Large intestine (tissue), 3 donors: ENCODE measurements around the gene ANKRD23. TPM values are rescaled to one million over a fixed set of nuclear protein-coding genes. Genes with fewer than 3 reads are reported as not detected.

Experiments
- DNase-seq, 2 donors: peaks; one replicate each; pipeline versions ENCODE4 v3.0.0 to v3.0.0-alpha.2; 2013
- H3K27ac ChIP-seq: one replicate; pipeline ENCODE4 v1.5.1; 2013; ENCODE audit warnings: low read length
- H3K27me3 ChIP-seq: 2 replicates; pipeline ENCODE4 v1.6.1; 2013; ENCODE audit warnings: low read length; ENCODE audit not compliant: control insufficient read depth, insufficient read depth
- H3K36me3 ChIP-seq: 2 replicates; pipeline ENCODE4 v1.6.1; 2013; ENCODE audit warnings: low read length; ENCODE audit not compliant: control insufficient read depth, insufficient read depth
- H3K4me1 ChIP-seq: one replicate; pipeline ENCODE4 v1.6.1; 2013; ENCODE audit warnings: low read length; ENCODE audit not compliant: control insufficient read depth, insufficient read depth
- H3K4me3 ChIP-seq: one replicate; pipeline ENCODE4 v1.5.1; 2013; ENCODE audit warnings: low read length
- H3K9me3 ChIP-seq: one replicate; pipeline ENCODE4 v1.6.1; 2013; ENCODE audit warnings: mild to moderate bottlenecking, low read depth, low read length, moderate library complexity; ENCODE audit not compliant: control insufficient read depth
- WGBS: methylation state at CpG from one replicate; pipeline ENCODE4 v1.1.5; 2013; ENCODE audit warnings: low lambda C conversion rate; ENCODE audit not compliant: insufficient coverage; 5-methylcytosine and 5-hydroxymethylcytosine counted together
- polyA plus RNA-seq: library from polyadenylated mRNA; unstranded; fragments of 120-200 nt; gene quantifications from one replicate; pipeline ENCODE4 v1.2.1, GENCODE V29; 2013

The ANKRD23 gene
- polyA plus RNA-seq, 1 donor, result 4.2 TPM

DNA sequence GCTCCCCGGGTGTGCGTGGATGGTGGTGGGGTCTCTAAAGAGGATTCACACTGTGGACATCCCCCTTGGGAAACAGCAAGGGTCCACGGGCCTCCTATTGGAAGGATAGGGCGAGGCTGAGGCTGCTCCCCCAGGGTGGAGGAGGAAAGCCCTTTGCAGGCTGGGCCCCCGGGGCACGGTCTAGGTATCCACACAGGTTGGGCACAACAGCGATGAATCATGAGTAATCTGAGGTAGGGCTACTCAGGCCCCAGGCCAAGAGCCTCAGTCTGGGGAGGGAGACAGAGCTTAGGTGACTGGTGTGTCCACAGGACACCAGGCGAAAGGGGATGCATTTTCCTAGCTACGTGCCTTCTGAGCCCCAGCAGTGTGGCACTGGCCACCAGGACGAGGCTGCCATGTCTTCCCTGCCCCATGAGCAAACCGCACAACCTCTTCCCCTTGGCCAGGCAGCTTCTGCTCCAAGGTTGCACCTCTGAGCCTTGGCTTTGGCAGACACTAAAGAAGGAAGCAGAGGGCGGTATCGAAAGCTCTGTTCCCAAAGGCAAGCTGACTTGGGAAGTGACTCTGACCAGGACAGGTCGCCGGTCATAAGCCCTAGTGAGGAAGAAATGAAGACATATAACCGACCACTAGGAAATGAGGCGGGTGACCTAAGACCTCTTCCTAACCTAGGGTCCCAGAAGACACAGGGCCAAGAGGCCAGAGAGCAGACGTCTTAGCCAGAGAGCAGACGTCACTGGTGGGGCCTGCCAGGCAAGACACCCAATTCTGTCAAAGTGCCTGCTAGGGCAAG is 40.7 kb upstream of the ANKRD23 start:
- Histone ChIP-seq H3K36me3 (no peaks in the 10 kb centered on the region), H3K4me1 (peaks cover 18% of the 10 kb centered on the region), H3K9me3 (no peaks in the 10 kb centered on the region), H3K27ac (no peak overlapping the region), H3K4me3 (no peak overlapping the region), H3K27me3 (no peaks in the 10 kb centered on the region)
- WGBS, result no CpG with 5 or more reads among the region's 19 CpGs
- no peak for DNase-seq

DNA sequence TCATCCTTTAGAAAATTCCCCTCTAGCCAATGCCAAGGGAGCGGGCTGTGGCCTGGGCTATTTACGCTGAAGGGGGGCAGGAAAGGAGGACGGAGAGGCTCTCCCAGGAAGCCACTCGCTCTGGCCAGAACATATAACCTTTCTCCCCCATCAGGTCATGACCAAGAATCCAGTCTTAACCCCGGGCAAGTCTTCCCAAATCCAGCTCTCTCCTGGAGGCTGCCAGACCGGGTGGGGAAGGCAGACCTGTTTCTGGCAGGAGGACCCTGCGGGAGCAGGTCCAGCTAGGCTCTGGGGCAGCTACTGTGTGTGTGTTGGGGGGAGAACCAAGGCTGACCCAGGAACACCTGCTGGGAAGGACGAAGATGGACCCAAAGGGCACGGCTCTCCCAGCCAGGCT is 39.5 kb upstream of the ANKRD23 start:
- no CpG with 5 or more reads among the region's 9 CpGs for WGBS
- DNase-seq, result no peak
- no peaks in the 10 kb centered on the region for H3K9me3 ChIP-seq
- H3K4me3 ChIP-seq, result no peak overlapping the region
- H3K36me3 ChIP-seq, result no peaks in the 10 kb centered on the region
- no peaks in the 10 kb centered on the region for H3K27me3 ChIP-seq
- peaks cover 15% of the 10 kb centered on the region for H3K4me1 ChIP-seq
- no peak overlapping the region for H3K27ac ChIP-seq

DNA sequence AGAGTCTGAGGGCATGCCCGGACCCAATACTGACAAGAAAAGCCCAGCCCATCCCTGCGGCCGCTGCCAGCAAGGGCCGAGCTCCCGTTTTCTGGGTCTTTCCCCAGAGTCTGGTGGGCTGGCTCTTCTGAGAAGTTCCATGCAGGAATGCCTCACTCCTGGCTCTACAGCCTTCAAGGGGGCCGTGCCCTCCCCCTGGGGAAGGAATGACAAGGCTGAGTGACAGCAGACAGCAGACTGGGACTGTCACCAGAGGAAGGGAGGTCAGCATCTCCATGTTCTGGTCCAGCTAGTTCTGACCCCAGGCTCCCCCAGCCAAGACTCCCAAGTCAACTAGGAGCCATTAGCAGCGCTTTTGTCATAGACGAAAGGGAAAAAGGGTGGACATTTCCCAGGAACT is 39.1 kb upstream of the ANKRD23 start:
- H3K27ac ChIP-seq, result no peak overlapping the region
- no peak for DNase-seq

DNA sequence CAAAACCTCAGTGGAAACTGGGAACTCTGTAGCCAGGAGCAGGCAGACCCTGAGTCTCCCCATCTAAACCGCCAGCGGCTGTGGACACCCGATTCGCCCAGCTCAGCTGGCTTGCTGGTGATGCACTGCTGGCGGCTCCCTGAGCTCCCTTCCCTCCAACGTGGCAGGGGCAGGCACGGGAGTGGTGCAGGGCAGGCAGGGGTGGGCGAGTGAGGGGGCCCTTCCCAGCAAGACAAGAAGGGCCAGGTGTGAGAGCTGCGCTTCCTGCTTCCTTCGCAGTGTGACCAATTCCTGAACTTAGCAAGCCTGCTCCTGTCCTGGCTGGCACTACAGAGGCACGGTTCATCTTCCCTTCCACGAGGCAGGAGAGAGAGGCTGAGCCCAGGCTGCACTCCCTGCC is 38.4 kb upstream of the ANKRD23 start:
- Histone ChIP-seq H3K36me3 (no peaks in the 10 kb centered on the region), H3K4me1 (peaks cover 4% of the 10 kb centered on the region), H3K27ac (no peak overlapping the region), H3K27me3 (no peaks in the 10 kb centered on the region), H3K4me3 (no peak overlapping the region), H3K9me3 (no peaks in the 10 kb centered on the region)
- WGBS, result no CpG with 5 or more reads among the region's 12 CpGs
- DNase-seq, result no peak

More for the DNA sequence above, 39.1 kb upstream of the ANKRD23 start:
- H3K4me1 ChIP-seq, result peaks cover 11% of the 10 kb centered on the region
- H3K4me3 ChIP-seq, result no peak overlapping the region
- H3K9me3 ChIP-seq, result no peaks in the 10 kb centered on the region
- WGBS, result no CpG with 5 or more reads among the region's 8 CpGs
- no peaks in the 10 kb centered on the region for H3K27me3 ChIP-seq
- H3K36me3 ChIP-seq, result no peaks in the 10 kb centered on the region

DNA sequence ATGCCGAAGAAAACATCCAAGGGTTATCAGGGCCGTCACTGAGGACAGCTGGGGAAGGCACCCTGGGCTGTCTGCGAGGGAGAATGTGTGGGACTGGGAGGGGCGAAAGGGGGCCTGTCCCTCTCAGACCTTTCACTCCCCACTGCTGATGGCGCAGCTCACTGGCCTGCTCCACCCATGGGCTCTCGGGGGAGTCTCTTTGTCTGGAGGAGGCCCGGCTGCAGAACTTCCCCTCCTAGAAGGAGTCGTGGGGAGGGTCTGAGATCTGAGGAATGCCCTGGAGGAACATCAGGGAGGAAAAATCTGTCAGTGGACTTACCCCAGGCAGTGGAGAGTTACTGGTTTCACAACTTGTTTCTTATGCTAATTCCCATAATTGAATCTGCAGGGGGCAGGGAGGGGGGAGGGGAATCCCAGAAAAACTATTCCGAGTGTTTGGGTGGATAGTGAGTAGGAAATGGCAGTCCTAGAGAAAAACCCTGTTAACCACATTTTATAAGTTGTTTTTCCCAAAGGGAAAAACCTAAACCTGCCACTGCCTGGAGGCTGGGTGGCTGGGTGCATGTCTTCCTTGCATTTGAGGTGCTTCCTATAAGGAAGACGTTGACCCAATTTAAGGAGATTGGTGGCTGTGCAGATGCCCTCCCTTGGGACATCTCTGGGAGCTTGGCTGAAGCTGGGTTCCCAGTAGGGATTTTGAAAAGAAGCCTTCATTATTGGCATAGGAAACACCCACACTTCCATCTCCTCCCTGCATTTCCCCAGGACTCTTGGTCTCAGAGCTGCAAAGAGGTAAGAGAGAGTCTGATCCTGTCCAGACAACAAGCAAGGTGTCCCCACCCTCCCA is 37.8 kb upstream of the ANKRD23 start:
- Histone ChIP-seq H3K36me3 (no peaks in the 10 kb centered on the region), H3K9me3 (no peaks in the 10 kb centered on the region), H3K4me1 (peaks cover 2% of the 10 kb centered on the region), H3K27ac (no peak overlapping the region), H3K4me3 (no peak overlapping the region), H3K27me3 (no peaks in the 10 kb centered on the region)
- DNase-seq, result no peak
- no CpG with 5 or more reads among the region's 10 CpGs for WGBS

DNA sequence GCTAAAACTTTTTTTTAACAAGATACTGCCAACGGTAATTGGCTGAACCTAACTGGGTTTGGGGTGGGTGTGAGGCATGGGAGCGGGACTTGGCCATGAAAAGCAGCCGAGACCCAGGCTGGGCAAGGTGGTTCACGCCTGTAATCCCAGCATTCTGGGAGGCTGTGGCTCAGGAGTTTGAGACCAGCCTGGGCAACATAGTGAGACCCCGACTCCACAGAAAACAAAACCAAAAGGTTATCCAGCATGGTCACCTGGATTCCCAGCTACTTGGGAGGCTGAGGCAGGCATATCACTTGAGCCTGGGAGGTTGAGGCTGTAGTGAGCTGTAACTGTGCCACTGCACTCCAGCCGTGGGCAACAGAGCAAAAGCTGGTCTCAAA is 37.1 kb upstream of the ANKRD23 start:
- H3K27me3 ChIP-seq, result no peaks in the 10 kb centered on the region
- H3K27ac ChIP-seq, result no peak overlapping the region
- H3K4me1 ChIP-seq, result peaks cover 2% of the 10 kb centered on the region
- no peaks in the 10 kb centered on the region for H3K9me3 ChIP-seq
- H3K4me3 ChIP-seq, result no peak overlapping the region
- DNase-seq, result no peak
- H3K36me3 ChIP-seq, result no peaks in the 10 kb centered on the region
- no CpG with 5 or more reads among the region's 6 CpGs for WGBS

DNA sequence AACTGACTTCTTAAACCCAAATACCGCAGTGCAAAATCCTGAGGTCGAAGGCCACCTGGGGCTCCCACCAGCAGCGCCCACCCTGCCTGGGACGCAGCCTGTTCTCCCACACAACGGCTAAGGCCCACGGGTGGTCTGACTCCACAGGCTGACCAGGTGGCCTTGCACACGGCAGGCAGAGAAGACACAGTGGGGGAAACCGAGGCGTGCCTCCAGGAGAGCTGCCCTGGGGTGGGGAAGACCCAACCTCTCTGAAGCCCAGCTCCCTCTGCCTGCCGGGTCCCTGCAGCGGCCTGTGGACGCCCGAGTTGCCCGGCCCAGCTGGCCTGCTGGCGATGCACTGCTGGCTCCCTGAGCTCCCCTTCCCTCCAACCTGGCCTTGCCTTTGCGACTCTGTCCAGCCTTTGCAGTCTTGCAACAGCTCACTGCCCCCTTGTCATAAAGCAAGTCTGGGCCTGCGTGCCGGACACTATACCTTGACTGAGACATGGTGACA is 35.8 kb upstream of the ANKRD23 start:
- H3K27ac ChIP-seq, result no peak overlapping the region
- no CpG with 5 or more reads among the region's 18 CpGs for WGBS
- peaks cover 3% of the 10 kb centered on the region for H3K27me3 ChIP-seq
- no peaks in the 10 kb centered on the region for H3K36me3 ChIP-seq
- peaks cover 12% of the 10 kb centered on the region for H3K4me1 ChIP-seq
- H3K9me3 ChIP-seq, result no peaks in the 10 kb centered on the region
- no peak overlapping the region for H3K4me3 ChIP-seq
- no peak for DNase-seq

DNA sequence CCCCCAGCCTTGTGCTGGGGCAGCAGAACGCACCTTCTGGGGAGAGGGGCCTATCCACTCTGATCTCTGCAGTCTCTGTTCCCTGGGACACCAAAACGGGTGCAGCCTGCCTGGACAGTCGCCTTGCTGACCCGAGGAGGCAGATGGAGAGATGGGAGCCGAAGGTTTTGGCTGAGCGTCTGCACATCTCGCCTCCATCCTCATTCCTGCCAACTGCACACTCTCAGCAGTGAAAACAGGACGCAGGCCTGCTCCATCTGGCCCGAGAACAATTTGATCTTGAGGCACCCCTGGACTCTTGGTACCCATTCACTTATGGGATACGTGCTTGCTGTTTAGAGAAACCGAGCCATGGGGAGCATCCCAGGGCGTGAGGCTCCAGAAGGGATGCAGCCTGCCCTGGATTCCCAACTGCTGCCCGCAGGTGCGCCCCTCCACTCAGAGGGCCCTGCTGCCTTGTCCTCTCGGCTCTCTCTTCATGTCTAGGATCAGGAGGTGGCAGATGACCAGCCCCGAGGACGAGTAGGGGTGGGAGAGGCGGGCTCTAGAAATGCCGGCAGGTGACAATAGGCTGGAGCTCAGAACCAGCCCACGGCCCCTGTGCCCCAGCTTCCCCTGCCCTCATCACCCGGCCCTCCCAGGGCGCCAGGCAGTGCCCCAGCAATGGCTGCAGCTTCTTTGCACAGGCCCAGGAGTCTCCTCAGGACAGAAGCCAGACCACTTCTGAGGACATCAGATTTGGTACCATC is 35.1 kb upstream of the ANKRD23 start:
- Histone ChIP-seq H3K4me1 (peaks cover 16% of the 10 kb centered on the region), H3K4me3 (no peak overlapping the region), H3K27me3 (peaks cover 6% of the 10 kb centered on the region), H3K9me3 (no peaks in the 10 kb centered on the region), H3K27ac (no peak overlapping the region), H3K36me3 (no peaks in the 10 kb centered on the region)
- WGBS, result 100% methylated on average over 1 of the region's 22 CpGs
- DNase-seq, result no peak

DNA sequence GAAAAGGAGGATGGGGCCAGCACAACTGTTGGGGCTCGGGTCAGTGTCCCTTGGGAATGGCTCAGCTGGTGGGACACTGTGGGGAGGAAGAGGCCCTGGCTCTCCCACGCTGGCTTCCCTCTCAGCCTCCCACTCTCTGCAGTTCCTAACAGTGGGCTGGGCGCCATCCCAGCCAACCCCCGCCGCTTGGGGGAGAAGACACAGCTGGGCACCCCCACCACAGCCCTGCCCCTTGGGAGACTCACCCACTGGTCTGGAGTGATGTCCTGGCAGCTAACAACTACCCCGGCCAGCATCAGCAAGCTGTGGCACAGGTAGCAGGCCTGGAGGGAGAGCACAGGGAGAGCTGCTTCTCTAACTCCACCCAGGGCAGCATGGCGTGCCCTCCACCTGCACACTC is 34.4 kb upstream of the ANKRD23 start:
- no peaks in the 10 kb centered on the region for H3K9me3 ChIP-seq
- H3K36me3 ChIP-seq, result no peaks in the 10 kb centered on the region
- H3K27me3 ChIP-seq, result peaks cover 9% of the 10 kb centered on the region
- no peak overlapping the region for H3K4me3 ChIP-seq
- peaks cover 18% of the 10 kb centered on the region for H3K4me1 ChIP-seq
- no CpG with 5 or more reads among the region's 7 CpGs for WGBS
- DNase-seq, result no peak
- no peak overlapping the region for H3K27ac ChIP-seq

DNA sequence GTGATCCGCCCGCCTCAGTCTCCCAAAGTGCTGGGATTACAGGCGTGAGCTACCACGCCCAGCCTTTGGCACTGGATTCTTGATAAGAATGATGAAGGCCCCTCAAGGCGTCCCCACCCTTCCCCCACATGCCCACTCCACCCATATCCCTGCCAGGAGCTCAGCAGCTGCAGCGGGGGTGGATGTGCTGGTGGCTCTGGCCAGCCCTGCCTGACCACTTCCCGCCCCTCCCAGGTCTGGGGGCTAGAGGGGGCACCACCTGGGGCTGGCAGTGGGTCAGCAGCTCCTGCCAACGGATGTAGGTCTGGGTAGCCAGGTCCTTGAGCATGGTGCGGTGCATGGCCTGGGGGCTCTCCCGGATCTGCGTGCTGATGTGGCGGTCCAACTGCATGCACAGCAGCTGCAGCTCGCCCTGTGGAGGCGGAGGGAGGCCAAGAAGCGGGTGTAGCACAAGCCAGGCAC is 33.8 kb upstream of the ANKRD23 start:
- DNase-seq, result no peak
- Histone ChIP-seq H3K27ac (no peak overlapping the region), H3K9me3 (no peaks in the 10 kb centered on the region), H3K27me3 (peaks cover 9% of the 10 kb centered on the region), H3K4me1 (peaks cover 18% of the 10 kb centered on the region), H3K4me3 (no peak overlapping the region), H3K36me3 (no peaks in the 10 kb centered on the region)
- WGBS, result 80% methylated on average over 1 of the region's 15 CpGs
